HG03135 (cell line): ENCODE results near the gene MMGT1.

Experiments used
- ATAC-seq: cut with Tn5 transposase; IDR thresholded peaks from one replicate; pipeline ENCODE4 v1.9.1; 2021; ENCODE audit warnings: mild to moderate bottlenecking, moderate library complexity; ENCODE audit not compliant: unreplicated experiment

Gene MMGT1

GRCh38 chrX:135973548-135974278, at the start of gene MMGT1:
TSS of gene MMGT1 (minus strand) at chrX:135973988. CDS start at chrX:135973675, 313 bp downstream.
- ATAC-seq: peak; percentile 81

- ATAC-seq: no peak
Measured at GRCh38 chrX:136021903-136022302, 48.1 kb upstream of the MMGT1 start.

GRCh38 chrX:136021160-136021559, 47.4 kb upstream of the MMGT1 start:
- ATAC-seq: peak; percentile 71

DNA sequence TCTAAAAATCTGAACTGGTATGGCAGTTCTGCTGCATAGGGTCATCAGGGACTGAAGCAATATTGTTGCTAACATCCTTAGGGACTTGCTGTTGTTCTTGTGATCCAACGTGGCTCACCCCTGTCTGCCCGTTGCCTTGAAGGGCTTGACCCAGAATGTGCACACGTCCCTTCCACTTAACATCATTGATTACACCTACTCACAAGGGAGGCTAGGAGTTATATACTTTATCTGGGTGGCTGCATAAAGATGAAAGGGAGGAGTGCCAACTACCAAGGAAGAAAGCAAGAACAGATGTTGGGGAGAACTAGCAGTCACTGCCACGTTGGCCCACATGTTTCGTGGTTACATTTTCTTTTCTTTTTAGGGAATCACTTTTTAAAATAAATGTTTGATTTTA, 45.4 kb upstream of the MMGT1 start:
- no peak for ATAC-seq

DNA sequence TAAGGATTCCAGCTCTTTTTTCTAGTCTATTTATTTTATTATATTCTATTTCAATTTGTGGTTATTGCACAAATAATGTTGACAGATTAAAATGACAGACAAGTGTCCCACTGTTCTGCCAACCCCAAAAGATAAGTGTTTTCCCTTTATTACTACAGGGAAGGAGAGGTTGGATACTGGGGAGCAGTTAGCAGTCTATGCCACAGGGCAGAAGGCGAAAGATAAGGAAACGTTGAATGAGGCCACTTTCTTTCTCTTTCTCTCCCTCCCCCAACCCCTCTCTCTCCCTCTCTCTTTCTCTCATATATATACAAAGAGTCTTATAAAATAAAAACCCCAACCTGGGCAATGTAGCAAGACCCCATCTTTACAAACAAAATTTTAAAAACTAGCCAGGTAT, 43.1 kb upstream of the MMGT1 start:
- no peak for ATAC-seq

DNA sequence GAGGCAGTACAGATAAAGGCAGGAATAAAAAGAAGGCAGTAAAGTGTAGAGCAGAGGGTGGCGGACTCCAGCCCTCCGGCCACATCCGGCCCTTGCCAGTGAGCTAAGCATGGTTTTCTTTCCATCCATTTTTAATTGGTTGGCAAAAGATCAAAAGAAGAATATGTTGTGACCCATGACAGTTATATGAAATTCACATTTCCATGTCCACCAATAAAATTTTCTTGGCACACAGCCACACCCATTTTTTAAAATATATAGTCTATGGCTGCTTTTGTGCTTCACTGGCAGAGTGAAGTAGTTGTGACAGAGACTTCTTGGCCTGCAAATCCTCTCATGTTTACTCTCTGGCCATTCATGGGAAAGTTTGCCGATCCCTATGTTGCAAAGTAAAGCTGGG, 41.2 kb upstream of the MMGT1 start:
- ATAC-seq: no peak

- no peak for ATAC-seq
Measured at GRCh38 chrX:135988245-135988644, 14.5 kb upstream of the MMGT1 start.

GRCh38 chrX:135985973-135986310, 12.2 kb upstream of the MMGT1 start:
- ATAC-seq: no peak

DNA sequence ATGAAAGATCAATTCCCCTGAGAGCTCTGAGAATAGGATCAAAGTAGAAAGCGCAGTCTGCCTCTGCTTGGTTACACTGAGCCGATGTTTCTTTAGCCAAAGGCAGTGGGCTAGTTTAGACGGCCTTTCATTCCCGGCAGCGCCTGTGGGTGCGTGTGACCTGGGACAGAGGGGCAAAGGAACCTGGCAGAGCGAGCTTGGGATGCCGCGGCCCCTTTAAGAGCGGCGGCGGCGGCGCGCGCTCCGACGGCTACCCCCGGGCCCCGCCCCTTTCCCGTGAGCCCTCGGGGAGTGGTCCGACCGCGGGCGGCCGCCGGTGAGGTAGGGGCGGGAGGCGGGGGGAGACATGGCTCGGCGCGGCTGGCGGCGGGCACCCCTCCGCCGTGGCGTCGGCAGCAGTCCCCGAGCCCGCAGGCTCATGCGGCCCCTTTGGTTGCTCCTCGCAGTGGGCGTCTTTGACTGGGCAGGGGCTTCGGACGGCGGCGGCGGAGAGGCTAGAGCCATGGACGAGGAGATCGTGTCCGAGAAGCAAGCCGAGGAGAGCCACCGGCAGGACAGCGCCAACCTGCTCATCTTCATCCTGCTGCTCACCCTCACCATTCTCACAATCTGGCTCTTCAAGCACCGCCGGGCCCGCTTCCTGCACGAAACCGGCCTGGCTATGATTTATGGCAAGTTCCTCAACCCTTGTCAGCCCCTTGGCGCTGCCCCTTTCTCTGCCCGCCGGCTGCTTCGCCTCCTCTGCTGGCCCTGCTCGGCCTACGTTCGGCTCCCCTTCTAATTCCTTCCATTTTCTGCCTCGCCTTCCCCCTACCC, 11.6 kb upstream of the MMGT1 start, which contains the start of gene SLC9A6:
TSS of gene SLC9A6 (plus strand) at position 279 of the 816 bp plus-strand sequence. CDS start at position 503, 224 bp downstream.
- ATAC-seq: peak; percentile 86

DNA sequence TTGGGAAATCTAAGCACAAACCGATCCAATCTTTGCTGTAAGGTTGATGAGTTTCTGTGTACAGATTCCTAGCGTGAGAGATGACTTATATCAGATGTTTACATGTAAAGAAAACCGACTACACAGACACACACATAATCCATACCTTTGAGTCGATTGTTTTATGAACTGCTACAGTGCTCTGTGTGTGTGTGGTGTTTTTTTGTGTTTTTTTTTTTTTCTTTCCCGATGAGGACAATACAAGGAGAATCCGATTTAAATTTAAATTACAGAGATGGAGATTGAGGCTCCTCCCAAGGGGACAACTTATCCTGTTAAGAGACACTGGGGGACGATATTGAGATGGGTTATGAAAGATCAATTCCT, 11.0 kb upstream of the MMGT1 start:
- peak; percentile 3 for ATAC-seq

- ATAC-seq: no peak
Measured at GRCh38 chrX:135984256-135984655, 10.5 kb upstream of the MMGT1 start.

DNA sequence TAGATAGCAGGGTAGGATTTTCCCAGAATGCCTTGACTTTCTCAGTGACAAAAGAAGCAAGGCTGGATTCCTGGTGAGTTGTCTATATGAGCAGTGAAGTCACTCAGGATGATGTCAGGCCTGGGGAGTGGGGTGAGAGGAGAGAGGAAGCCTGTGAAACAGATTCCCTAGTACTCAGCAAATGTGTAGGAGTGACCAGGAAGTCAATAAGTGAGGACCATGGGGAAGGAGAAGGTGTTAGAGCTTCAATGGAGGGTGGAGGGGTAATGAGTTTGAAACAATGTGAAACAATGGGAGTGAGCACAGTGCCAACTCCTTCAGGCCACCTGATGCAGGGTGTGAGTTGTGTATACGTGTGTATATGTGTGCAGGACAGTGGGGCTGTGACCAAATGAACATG, 9.1 kb upstream of the MMGT1 start:
- no peak for ATAC-seq

GRCh38 chrX:135981668-135982067, 7.9 kb upstream of the MMGT1 start:
- ATAC-seq: no peak

- ATAC-seq: no peak
Measured at GRCh38 chrX:135981010-135981409, 7.2 kb upstream of the MMGT1 start.

DNA sequence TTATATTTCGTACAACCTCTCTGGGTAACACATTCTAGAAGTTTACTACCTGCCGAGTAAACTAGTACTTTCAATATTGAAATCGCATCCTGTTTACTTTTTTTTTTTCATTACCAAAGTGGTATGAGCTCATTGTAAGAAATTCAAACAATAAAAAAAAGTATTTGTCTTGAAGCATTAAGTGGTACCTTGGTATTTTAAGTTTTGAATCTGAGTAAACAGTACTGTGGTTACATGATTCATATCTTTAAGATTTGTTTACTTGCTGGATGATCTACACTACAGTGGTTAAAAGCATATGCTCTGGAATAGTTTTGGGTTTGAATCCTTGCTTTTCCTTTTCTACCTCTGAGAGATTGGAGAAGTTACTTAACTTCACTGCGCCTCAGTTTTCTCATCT, 3.8 kb upstream of the MMGT1 start:
- no peak for ATAC-seq

- ATAC-seq: no peak
Measured at GRCh38 chrX:135975421-135975820, 1.6 kb upstream of the MMGT1 start.

DNA sequence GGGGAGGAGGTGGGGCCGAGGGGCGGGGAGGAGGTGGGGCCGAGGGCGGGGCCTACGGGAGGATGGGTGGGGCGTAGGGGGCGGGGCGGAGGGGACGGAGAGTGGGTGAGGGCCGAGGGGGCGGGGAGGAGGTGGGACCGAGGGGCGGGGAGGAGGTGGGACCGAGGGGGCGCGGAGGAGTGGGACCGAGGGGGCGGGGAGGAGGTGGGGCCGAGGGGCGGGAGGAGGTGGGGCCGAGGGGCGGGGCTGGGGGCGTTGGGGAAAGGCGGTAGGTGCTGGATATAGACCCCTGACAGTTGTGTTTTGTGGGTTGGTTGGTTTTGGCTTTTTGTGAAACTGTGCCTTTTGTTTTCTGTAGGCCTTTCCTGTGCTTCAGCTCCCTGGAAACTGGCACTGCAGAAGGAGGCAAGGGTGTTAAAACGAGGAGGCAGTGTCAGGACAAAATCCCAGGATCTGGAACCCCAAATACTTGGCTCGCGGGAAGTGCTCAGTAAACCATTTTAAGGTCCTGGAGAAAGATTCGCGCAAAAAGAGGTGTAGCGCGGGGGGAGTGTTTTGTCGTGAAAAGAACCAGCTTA, 580 bp upstream of the MMGT1 start:
- ATAC-seq: no peak

GRCh38 chrX:135973025-135973547, 702 bp downstream of the MMGT1 start:
- ATAC-seq: no peak

DNA sequence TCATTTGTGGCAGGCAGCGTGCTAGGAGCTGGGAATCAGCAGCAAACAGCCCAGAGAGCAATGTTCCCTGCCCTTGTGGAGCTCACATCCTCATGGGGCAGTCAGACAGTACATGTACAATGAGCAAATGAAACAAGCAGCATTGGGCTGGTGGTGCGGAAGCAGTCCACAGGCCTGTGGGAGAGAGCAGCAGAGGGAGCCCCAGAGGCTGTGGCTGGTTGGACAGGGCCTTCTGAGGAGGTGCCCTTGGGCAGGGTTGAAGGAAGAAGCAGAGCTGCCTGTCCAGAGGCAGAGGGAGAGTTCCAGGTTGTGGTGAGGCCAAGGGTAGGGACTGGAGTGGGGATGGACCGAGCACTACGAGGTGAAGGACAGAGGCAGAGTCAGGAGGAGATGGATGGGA, 22.5 kb downstream of the MMGT1 start:
- ATAC-seq: no peak

GRCh38 chrX:135944486-135944885, 29.3 kb downstream of the MMGT1 start:
- no peak for ATAC-seq

- ATAC-seq: peak; percentile 70
Measured at GRCh38 chrX:135931644-135932487, 41.9 kb downstream of the MMGT1 start.
